Activated CD8-positive, alpha-beta T cell treated with anti-CD3 and anti-CD28 coated beads for 36 hours (primary cell): ENCODE results near the gene PDS5A. TPM values are rescaled to one million over a fixed set of nuclear protein-coding genes. Genes with fewer than 3 reads are reported as not detected.
"Not testable (repeated sequence)": the region's sequence is repeated elsewhere in the genome, so short reads cannot be mapped to it uniquely, and the experiment has no call there.

ENCODE experiments used
- ATAC-seq: fragments of 200-7000 bp; cut with Tn5 transposase; one replicate; pipeline ENCODE4 v1.10.0; 2021; ENCODE audit warnings: mild to moderate bottlenecking, moderate library complexity
- CTCF ChIA-PET: fragments of 350-600 bp; sonication (Branson Sonifier 250); formaldehyde crosslinking; loops from one replicate; lab custom pipeline; 2021; ENCODE audit warnings: antibody characterized with exemption; lab: Charles Lee
- POLR2A ChIA-PET: fragments of 350-600 bp; sonication (Branson Sonifier 250); formaldehyde crosslinking; loops from one replicate; lab custom pipeline; 2021; ENCODE audit warnings: antibody characterized with exemption; lab: Charles Lee
- DNase-seq: peaks from one replicate; pipeline ENCODE4 v3.0.0-alpha.2; 2020
- H3K27ac Mint-ChIP-seq: one replicate; pipeline ENCODE4 v1.8.0; 2021; ENCODE audit warnings: mild to moderate bottlenecking, mixed read lengths
- H3K27me3 Mint-ChIP-seq: one replicate; pipeline ENCODE4 v1.8.0; 2021; ENCODE audit warnings: mixed read lengths
- H3K36me3 Mint-ChIP-seq: one replicate; pipeline ENCODE4 v1.8.0; 2021; ENCODE audit warnings: low read depth, mixed read lengths
- H3K4me1 Mint-ChIP-seq: one replicate; pipeline ENCODE4 v1.8.0; 2021; ENCODE audit warnings: low read depth, mixed read lengths
- H3K4me3 Mint-ChIP-seq: one replicate; pipeline ENCODE4 v1.8.0; 2021; ENCODE audit warnings: mild to moderate bottlenecking, moderate library complexity, mixed read lengths
- H3K9me3 Mint-ChIP-seq: one replicate; pipeline ENCODE4 v1.8.0; 2021; ENCODE audit warnings: mixed read lengths
- intact Hi-C: fragments of 100-400 bp; cut with micrococcal nuclease; formaldehyde crosslinking; loops from one replicate; pipeline ENCODE4 v1.10.0; 2022
- total RNA-seq, 2 experiments: library from RNA; stranded (reverse); gene quantifications; one replicate each; pipeline ENCODE4 v1.2.3, GENCODE V29; 2021
- TF ChIP-seq, protein P1 (sequence below): fragments of 200-600 bp; IDR thresholded peaks from one replicate; pipeline ENCODE4 v1.8.0; 2022; ENCODE audit warnings: antibody characterized with exemption, mild to moderate bottlenecking

The PDS5A gene
- total RNA-seq, 2 experiments from 2014 or later, result 105 to 106 TPM

DNA sequence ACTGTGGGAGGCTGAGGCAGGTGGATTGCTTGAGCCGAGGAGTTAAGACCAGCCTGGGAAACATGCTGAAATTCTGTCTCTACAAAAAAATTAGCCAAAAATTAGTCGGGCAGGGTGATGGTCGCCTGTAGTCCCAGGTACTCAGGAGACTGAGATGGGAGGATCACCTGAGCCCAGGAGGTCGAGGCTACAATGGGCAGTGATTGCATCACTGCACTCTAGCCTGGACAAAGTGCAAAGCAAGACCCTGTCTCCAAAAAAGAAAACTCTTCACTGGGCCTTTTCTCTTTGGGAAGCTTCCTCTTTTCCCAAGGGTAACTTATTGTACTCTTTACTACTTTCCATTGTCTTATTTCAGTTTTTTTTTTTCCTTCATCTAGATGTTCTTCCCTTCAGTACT, 190.9 kb downstream of the PDS5A start:
- Mint-ChIP-seq H3K9me3 (no peaks in the 10 kb centered on the region), H3K4me3 (no peak overlapping the region), H3K4me1 (no peaks in the 10 kb centered on the region), H3K27me3 (no peaks in the 10 kb centered on the region), H3K36me3 (no peaks in the 10 kb centered on the region), H3K27ac (no peak overlapping the region)
- CTCF ChIA-PET, result no interaction called here
- no peak for ATAC-seq
- no peak for DNase-seq
- intact Hi-C loops, result no loop called here
- TF ChIP-seq, protein P1, sequence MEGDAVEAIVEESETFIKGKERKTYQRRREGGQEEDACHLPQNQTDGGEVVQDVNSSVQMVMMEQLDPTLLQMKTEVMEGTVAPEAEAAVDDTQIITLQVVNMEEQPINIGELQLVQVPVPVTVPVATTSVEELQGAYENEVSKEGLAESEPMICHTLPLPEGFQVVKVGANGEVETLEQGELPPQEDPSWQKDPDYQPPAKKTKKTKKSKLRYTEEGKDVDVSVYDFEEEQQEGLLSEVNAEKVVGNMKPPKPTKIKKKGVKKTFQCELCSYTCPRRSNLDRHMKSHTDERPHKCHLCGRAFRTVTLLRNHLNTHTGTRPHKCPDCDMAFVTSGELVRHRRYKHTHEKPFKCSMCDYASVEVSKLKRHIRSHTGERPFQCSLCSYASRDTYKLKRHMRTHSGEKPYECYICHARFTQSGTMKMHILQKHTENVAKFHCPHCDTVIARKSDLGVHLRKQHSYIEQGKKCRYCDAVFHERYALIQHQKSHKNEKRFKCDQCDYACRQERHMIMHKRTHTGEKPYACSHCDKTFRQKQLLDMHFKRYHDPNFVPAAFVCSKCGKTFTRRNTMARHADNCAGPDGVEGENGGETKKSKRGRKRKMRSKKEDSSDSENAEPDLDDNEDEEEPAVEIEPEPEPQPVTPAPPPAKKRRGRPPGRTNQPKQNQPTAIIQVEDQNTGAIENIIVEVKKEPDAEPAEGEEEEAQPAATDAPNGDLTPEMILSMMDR, result no peak
- POLR2A ChIA-PET, result no interaction called here

DNA sequence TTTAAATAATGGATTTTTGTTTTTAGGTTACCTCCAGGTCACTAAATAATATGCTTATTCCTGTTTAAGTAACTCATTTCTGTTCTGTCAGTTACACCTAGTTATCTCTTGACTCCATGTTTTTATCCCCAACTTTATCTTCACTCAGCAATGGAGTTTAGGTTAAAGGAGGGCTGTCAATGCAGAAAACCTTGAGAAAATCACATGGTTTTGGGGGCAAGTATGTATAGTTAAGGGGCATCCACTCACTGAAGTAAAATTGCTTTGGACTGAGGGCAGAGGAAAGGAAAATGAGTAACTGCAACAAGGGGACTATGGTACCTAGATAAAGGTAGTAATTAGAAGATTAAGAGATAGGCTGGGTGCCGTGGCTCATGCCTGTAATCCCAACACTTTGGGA, 192.6 kb downstream of the PDS5A start:
- H3K36me3 Mint-ChIP-seq, result peaks cover 3% of the 10 kb centered on the region
- TF ChIP-seq, protein P1, result no peak
- no peaks in the 10 kb centered on the region for H3K9me3 Mint-ChIP-seq
- ATAC-seq, result no peak
- H3K4me3 Mint-ChIP-seq, result no peak overlapping the region
- no peak for DNase-seq
- no peaks in the 10 kb centered on the region for H3K27me3 Mint-ChIP-seq
- H3K27ac Mint-ChIP-seq, result no peak overlapping the region
- POLR2A ChIA-PET, result no interaction called here
- intact Hi-C loops, result no loop called here
- no peaks in the 10 kb centered on the region for H3K4me1 Mint-ChIP-seq
- CTCF ChIA-PET, result no interaction called here

DNA sequence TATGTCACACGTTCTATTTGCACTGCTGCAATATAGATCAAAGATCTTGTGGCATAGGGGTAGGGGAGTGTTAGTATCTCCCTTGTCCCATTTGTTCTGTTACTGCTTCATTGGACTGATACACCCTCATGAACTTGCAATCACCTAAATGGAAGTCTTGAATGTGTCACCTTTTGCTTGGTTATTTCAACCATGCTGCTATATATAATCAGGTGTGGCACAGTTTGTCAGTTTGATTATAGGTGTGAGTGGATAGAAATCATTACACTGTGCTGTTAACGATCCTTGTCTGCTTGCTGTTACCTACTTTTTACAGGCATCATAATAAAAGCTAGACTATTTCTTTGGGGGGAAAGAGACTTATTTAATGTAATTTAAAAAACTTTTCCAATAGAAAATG, 195.7 kb downstream of the PDS5A start:
- POLR2A ChIA-PET, CTCF ChIA-PET: not testable (repeated sequence)

More for the DNA sequence above, 195.7 kb downstream of the PDS5A start:
- H3K36me3 Mint-ChIP-seq, DNase-seq, intact Hi-C loops, H3K27ac Mint-ChIP-seq, H3K4me1 Mint-ChIP-seq, H3K4me3 Mint-ChIP-seq, H3K9me3 Mint-ChIP-seq, H3K27me3 Mint-ChIP-seq, ATAC-seq: not testable (repeated sequence)

Other genes starting within 250 kb of the PDS5A start
- 10 to 100 TPM; 17.4 to 17.5 TPM for gene N4BP2, start 78.9 kb upstream of the PDS5A start, total RNA-seq
- 100 to 1,000 TPM; 121 to 126 TPM for gene RHOH, start 219.1 kb upstream of the PDS5A start, total RNA-seq